ENCODE measurements around the gene RBBP6.
"Not testable (repeated sequence)": the region's sequence is repeated elsewhere in the genome, so short reads cannot be mapped to it uniquely, and the experiment has no call there.

Gene RBBP6

DNA sequence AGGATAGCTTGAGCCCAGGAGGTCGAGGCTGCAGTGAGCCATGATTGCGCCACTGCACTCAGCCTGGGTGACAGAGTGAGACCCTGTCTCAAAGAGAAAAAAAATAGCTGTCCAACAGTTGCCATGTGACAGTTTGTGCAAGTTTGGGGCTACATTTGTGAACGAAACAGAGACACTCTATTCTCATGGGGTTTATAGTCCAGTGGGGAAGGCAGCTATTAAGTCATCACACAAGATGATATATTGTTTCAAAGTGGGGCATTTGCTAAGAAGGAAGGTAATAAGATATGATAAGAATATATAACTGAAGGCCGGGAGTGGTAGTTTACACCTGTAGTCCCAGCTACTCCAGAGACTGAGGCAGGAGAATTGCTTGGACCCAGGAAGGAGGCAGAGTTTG, 73.3 kb downstream of the RBBP6 start:
- no peak overlapping the region for H3K4me3 ChIP-seq (ENCODE audit: insufficient read length, low read depth)
- no peaks in the 10 kb centered on the region for H3K9me3 ChIP-seq (ENCODE audit: insufficient read depth, low read length)
- TF ChIP-seq YY1 (IDR thresholded peaks at IDR 0.05; ENCODE audit: insufficient read depth, insufficient read length) = no peak
- TF ChIP-seq SUZ12 (IDR thresholded peaks at IDR 0.05; ENCODE audit: extremely low read depth, insufficient read depth, insufficient read length) = no peak
- TF ChIP-seq ZNF274 (IDR thresholded peaks at IDR 0.05; ENCODE audit: low read depth, low read length) = no peak
- no peak for DNase-seq (ENCODE audit: low read depth, low spot score)
- H3K4me1 ChIP-seq (ENCODE audit: insufficient read depth, insufficient read length) = peaks cover 2% of the 10 kb centered on the region
- H3K36me3 ChIP-seq (ENCODE audit: insufficient read depth, insufficient read length, low read length) = no peaks in the 10 kb centered on the region
- no peak overlapping the region for H3K9ac ChIP-seq (ENCODE audit: insufficient read length, low read depth)
- peaks cover 32% of the 10 kb centered on the region for H3K27me3 ChIP-seq (ENCODE audit: insufficient read depth, insufficient read length)

GRCh38 chr16:24613267-24613666, 73.9 kb downstream of the RBBP6 start:
- H3K9me3 ChIP-seq (ENCODE audit: insufficient read depth, low read length); DNase-seq (ENCODE audit: low read depth, low spot score); H3K36me3 ChIP-seq (ENCODE audit: insufficient read depth, insufficient read length, low read length); H3K4me1 ChIP-seq (ENCODE audit: insufficient read depth, insufficient read length); H3K9ac ChIP-seq (ENCODE audit: insufficient read length, low read depth); H3K4me3 ChIP-seq (ENCODE audit: insufficient read length, low read depth): not testable (repeated sequence)
- peaks cover 28% of the 10 kb centered on the region for H3K27me3 ChIP-seq (ENCODE audit: insufficient read depth, insufficient read length)

DNA sequence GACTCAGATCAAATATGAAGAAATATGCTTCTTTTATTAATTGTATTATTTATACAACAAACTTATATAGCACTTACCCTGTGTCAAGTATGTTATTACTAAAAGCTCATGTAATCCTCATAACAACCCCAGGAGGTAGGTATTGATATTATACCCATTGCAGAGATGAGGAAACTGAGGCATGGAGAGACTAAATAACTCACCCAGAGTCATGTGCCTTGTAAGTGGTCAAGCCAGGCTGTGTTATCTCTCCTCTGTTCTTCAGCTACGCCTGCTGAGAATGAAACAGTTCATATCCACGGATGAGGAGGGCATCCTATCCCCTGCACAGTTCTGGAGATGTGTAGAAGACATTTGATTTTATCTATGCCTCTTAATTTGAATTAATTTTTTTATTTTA, 78.1 kb downstream of the RBBP6 start:
- Histone ChIP-seq H3K4me1 (ENCODE audit: insufficient read depth, insufficient read length) (no peaks in the 10 kb centered on the region), H3K9me3 (ENCODE audit: insufficient read depth, low read length) (no peaks in the 10 kb centered on the region), H3K27me3 (ENCODE audit: insufficient read depth, insufficient read length) (no peaks in the 10 kb centered on the region), H3K36me3 (ENCODE audit: insufficient read depth, insufficient read length, low read length) (no peaks in the 10 kb centered on the region), H3K4me3 (ENCODE audit: insufficient read length, low read depth) (no peak overlapping the region), H3K9ac (ENCODE audit: insufficient read length, low read depth) (no peak overlapping the region)
- DNase-seq (ENCODE audit: low read depth, low spot score) = no peak
- TF ChIP-seq YY1 (IDR thresholded peaks at IDR 0.05; ENCODE audit: insufficient read depth, insufficient read length) (no peak), SUZ12 (IDR thresholded peaks at IDR 0.05; ENCODE audit: extremely low read depth, insufficient read depth, insufficient read length) (no peak), ZNF274 (IDR thresholded peaks at IDR 0.05; ENCODE audit: low read depth, low read length) (no peak)

Data from NT2/D1 (cell line).